HG03108 (cell line): ENCODE data around the gene PRPF31.
A peak's percentile ranks its signal among the peaks of the same experiment; 100 is the strongest.

ENCODE experiments used
- ATAC-seq: cut with Tn5 transposase; IDR thresholded peaks from one replicate; pipeline ENCODE4 v1.9.1; 2021; ENCODE audit warnings: moderate library complexity; ENCODE audit not compliant: unreplicated experiment

Gene PRPF31

DNA sequence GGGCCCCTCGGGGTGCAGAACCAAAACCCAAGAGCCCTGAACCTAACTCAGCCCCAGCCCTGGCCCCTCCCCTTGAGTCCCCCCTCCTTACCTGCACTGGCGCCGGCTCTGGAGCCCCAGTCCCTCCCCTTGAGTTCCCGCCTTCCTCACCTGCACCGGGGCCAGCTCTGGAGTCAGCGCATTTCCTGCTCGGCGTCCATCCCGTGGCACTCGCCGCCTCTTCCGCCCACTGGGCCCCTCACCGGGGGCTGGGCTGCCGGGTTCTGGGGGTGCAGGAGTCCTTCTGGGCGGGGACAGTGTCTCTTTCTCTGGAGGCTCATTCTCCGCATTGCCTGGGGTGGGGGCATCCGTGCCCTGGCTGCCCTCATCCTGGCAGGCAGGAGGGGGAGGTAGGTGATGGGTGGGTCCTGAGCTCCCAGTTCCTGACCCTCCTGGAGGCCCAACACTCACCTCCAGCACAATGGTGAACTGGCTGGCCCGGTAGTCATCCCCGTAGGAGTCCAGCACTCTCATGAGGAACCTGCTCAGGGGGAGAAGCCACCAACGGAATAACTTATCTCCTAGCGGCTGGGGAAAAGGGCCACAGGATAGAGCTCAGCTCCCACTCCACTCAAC is 7.6 kb upstream of the PRPF31 start:
- ATAC-seq = no peak

- ATAC-seq = no peak
These were observed 7.1 kb upstream of the PRPF31 start for GRCh38 chr19:54108496-54108895.

DNA sequence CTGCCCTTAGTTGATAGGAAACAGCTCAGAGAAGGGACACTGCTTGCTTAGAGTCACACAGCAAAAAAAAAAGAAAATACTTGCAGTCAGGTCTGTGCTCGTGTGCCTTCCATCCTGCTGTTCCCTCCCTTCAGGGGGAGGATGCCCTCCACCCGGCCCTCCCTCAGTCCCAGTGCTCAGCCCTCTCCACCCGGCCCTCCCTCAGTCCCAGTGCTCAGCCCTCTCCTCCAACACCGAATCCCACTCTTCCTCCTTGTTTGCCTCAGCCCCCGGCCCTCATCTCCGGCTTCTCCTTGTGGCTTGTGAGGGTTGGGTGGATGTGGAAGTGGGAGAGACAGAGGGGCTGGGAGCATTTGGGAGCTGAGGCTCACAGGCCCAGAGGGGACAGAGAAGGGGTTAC is 5.9 kb upstream of the PRPF31 start:
- ATAC-seq = no peak

- ATAC-seq = no peak
These were observed 1.0 kb upstream of the PRPF31 start for GRCh38 chr19:54114340-54115108.

DNA sequence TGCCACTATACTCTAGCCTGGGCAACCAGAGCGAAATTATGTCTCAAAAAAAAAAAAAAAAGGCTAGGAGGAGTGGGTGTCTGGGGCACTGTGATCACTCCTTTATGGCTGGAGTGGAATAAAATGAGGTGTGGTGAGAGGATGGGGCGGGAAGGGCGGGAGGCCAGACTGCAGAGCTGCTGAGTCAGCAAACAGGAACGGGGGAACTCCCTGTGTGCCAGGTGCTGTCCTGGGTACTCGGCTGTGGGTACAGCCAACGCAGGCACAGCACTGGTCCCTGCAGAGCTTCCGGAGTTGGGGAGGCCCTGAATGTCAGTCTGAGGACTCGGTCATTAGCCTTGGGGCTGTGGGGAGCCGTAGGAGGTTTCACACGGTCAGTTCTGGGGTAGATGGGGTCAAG is 5.7 kb downstream of the PRPF31 start:
- ATAC-seq = no peak

- ATAC-seq = no peak
These were observed 8.1 kb downstream of the PRPF31 start for GRCh38 chr19:54123682-54124081.

DNA sequence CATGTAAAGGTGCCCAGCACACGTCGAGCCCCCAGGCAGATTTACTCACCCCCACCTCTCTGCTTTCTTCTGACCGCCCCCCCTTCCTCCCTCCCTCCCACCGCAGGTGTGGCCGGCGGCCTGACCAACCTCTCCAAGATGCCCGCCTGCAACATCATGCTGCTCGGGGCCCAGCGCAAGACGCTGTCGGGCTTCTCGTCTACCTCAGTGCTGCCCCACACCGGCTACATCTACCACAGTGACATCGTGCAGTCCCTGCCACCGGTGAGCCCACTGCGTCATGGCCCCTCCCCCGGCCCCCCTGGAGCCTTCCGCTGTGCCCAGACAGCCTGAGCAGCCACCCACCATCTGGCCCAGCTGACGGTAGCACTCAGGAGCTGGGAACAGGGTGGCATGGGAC is 8.8 kb downstream of the PRPF31 start:
- no peak for ATAC-seq

DNA sequence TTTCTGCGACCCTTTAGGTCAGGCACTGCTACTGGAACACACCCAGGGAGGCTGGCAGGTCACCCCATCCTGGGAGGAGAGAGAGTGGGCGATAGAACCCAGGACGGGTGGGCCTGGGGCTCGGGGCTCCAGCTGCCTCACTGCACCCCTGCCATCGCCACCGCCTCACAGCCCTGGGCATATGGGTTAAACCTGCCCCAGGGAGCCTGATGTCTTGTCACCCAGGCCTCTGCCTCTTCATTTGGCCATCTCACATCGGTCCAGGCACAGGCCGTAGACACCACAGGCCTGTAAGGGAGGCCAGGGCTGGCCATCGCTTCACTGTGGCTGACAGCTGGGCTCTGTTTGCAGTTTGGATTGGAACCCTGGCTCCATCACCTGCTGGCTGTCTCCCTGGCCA is 10.2 kb downstream of the PRPF31 start:
- ATAC-seq = no peak

DNA sequence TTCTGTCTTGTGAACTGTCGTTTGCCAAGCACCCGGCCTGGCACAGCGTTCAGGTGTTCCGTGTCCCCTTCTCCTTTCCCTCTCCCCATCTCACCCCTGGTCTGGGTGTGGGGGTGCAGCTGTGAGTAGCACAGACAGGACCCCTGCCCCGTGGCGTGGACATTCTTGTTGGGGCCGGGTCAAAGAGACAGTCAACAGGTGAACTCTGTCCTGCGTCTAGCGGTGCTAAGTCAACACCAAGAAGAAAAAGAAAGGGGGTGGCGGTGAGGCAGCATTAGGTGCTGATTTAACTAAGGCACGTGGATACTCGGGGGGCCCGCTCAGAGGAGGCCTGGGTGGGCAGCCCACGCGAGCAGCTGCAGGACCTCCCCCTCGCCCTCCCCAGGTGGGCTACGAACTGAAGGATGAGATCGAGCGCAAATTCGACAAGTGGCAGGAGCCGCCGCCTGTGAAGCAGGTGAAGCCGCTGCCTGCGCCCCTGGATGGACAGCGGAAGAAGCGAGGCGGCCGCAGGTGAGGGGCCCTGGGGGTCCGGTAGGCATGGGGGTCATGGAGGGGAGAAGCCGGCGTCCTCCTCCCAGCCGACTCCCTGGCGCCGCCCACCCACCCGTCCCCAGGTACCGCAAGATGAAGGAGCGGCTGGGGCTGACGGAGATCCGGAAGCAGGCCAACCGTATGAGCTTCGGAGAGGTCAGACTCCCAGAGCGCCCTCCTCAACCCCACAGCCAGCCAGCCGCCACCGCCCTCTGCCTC is 12.3 kb downstream of the PRPF31 start:
- ATAC-seq = no peak

GRCh38 chr19:54128441-54128725 is 12.8 kb downstream of the PRPF31 start:
- no peak for ATAC-seq

DNA sequence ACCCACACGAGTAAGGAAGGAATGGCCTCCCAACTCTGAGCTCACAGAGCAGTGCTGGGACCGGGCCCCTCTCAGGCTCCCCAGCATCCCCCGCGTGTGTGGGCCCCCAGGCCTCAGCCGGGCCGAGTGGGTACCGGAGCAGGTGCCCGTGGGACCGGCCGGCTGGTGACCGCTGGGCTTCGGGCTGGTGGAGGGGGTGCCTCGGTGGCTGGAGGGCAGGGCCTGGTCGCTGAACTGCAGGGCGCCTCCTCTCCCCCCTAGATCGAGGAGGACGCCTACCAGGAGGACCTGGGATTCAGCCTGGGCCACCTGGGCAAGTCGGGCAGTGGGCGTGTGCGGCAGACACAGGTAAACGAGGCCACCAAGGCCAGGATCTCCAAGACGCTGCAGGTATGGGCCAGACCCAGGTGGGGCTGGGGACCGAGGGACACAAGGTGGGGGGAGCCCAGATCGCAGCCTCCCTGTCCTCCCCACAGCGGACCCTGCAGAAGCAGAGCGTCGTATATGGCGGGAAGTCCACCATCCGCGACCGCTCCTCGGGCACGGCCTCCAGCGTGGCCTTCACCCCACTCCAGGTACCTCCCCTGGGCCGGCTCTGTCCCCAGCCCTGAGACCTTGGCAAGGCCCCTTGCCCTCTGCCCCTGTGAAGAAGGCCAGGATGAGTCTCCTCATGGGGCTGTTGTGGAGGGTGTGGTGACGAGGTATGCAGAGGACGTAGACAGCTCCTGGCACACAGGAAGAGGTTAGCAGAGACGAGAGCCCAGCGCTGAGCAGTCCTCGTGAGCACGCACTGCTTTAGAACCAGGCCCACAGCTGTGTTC is 13.5 kb downstream of the PRPF31 start:
- ATAC-seq = no peak

DNA sequence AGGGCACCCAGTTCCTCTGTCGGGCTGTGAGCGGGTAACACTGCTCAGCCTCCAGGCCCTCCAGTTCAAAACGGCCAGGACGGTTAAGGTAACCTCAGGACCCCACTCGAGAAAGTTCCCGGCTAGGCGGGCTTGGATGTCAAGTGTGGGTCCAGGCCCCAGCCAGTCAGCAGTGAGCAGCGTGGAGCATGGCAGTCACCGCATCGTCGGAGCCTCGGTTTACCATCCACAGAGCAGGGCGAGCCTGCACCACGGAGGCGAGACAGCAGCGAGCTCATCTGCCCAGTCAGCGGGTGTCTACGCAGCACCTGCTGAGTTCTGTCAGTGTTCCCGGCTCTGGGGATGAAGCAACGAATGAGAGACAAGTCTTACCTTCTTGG is 14.1 kb downstream of the PRPF31 start:
- no peak for ATAC-seq

- ATAC-seq = no peak
These were observed 17.9 kb downstream of the PRPF31 start for GRCh38 chr19:54133312-54133956.

- ATAC-seq = no peak
These were observed 18.5 kb downstream of the PRPF31 start for GRCh38 chr19:54133957-54134590.

DNA sequence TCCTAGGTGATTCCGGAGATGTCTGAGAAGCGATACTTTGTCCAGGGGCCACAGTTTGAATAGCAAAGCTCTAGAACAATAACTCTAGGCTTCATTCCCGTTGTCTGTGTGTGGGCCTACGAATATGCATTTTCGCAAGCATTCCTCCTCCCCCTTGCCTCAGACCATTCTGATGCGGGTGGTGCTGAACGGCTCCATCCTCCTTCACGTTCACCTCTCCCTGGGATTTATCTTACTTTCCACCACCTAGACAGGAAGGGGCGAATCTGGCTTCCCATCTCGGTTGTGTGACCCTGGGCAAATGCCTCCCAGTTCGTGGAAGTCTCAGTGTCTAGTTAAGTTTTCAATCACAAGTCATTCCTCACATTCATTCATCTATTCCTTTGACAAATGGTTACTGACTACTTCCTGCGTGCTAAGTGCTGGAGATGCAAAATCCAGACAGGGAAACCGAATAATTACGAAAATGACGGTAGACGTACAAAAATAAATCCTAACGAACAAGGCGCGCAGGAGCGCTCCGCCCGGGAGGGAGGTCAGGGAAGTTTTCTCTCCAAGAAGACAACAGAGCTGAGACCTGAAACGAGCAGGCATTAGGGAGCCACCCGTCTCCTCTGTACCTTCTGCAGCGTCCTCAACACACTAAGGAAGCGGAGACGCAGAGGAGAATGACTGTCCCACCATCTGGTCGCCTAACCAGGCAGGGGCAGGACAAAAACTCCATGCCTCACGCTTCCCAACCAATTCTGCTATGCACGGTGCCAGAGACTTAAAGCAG is 20.7 kb downstream of the PRPF31 start:
- ATAC-seq = no peak

DNA sequence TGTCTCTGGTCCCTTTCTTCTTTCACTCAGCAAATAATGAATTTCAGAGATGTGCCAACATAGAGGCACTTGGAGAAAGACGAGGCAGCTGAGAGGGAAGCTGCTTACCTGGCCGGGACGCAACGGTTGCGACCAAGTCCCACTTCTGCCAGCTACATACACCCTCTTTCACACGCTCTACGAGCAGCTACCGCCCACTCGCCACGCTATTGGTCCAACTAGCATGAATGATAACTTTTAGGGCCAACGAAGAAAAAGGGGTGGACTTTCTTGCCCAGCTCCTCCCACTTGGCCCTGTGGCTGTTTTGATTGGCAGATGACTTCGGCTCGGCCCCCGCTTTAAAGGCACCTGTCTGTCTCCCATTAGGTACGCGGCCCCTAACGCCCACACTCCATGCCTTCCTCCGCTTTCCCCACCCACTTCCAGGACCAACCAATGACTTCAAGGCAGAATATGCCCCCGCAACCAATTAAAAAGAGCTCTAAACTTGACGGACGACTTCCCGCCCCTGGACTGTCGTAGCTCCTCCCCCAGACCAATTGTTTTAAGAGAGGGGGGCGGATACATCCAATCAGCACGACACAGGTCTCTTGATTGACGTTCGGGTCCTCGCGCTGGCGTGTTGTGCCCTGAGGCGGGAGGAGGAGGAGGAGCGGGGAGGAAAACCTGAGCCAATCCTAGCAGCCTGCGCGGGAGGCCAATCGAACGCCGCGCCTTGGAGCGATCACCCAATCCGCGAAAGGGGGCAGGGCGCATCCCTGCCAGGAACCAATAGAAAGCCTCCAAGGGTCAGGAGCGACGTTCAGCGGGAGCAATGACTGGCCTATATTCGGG is 21.5 kb downstream of the PRPF31 start:
- ATAC-seq = peak; percentile 75

DNA sequence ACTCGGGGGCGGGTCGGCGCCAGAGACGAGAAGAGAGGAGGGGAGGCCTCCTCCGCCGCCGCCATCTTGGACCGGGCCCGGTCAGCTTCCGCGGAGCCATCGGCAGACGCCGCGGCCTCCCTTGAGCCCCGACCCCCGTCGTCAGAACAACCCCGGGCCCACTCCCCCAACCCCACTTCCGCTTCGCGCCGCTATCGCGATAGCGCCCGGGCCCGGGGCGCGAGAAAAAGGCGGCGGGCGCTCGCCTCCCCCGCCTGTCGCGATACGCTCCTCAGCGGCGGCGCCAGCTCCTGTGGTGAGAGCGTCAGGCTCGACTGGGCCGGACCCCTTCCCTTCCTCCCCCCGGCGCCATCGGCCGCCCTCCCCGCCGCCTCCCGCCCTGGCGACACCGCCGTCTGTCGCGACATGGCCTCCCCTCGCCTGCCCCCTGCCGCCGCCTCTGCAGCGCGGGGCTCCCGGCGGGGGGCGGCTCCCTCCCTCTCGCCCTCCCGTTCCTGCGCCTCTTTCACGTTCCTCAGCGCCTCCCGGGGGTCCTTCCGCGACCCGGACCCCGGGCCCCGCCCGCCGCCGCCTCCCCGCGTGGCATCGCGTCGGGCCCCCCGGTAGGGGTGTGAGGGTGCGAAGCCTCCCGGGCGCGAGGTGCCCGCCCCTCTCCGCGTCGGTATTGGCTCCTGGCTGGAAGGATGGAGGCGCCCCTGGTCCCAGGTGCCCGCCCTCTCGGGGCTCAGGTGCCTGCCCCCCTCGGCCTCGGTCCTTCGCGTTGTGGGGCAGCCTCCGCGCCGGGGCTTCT is 22.3 kb downstream of the PRPF31 start, which contains the start of gene CNOT3:
TSS of gene CNOT3 (plus strand) at position 64 of the 790 bp plus-strand sequence. CDS start 5,217 bp downstream, outside the sequence.
- ATAC-seq = no peak
